AG20443 (cell line): ENCODE data around the gene RETREG1.
A peak's percentile ranks its signal among the peaks of the same experiment; 100 is the strongest.
"Not testable (repeated sequence)": the region's sequence is repeated elsewhere in the genome, so short reads cannot be mapped to it uniquely, and the experiment has no call there.

Experiments
- DNase-seq: peaks from one replicate; pipeline ENCODE4 v3.0.0; 2012; ENCODE audit warnings: low spot score, mixed read lengths

The RETREG1 gene

GRCh38 chr5:16484081-16484480 is 132.7 kb downstream of the RETREG1 start:
- no peak for DNase-seq

GRCh38 chr5:16483361-16483760 is 133.4 kb downstream of the RETREG1 start:
- DNase-seq, result no peak

GRCh38 chr5:16482891-16483290 is 133.9 kb downstream of the RETREG1 start:
- no peak for DNase-seq

- DNase-seq, result no peak
Measured at GRCh38 chr5:16480821-16481538, 135.8 kb downstream of the RETREG1 start.

- no peak for DNase-seq
Measured at GRCh38 chr5:16480144-16480543, 136.7 kb downstream of the RETREG1 start.

GRCh38 chr5:16477541-16477940 is 139.3 kb downstream of the RETREG1 start:
- no peak for DNase-seq

GRCh38 chr5:16476417-16476816 is 140.4 kb downstream of the RETREG1 start:
- not testable (repeated sequence) for DNase-seq

GRCh38 chr5:16471387-16471786 is 145.4 kb downstream of the RETREG1 start:
- DNase-seq, result no peak

GRCh38 chr5:16467363-16468219 is 149.2 kb downstream of the RETREG1 start:
- peak; percentile 50 for DNase-seq

GRCh38 chr5:16465544-16466432 is 151.0 kb downstream of the RETREG1 start, which contains the start of gene ZNF622:
Gene ZNF622 (minus strand): TSS chr5:16465800. CDS start chr5:16465665, 135 bp downstream.
- peak; percentile 88 for DNase-seq

- DNase-seq, result peak; percentile 20
Measured at GRCh38 chr5:16464664-16465543, 151.9 kb downstream of the RETREG1 start.

- no peak for DNase-seq
Measured at GRCh38 chr5:16464231-16464630, 152.6 kb downstream of the RETREG1 start.

- DNase-seq, result peak; percentile 69
Measured at GRCh38 chr5:16461782-16462181, 155.0 kb downstream of the RETREG1 start.

- no peak for DNase-seq
Measured at GRCh38 chr5:16461026-16461425, 155.8 kb downstream of the RETREG1 start.

GRCh38 chr5:16459451-16459850 is 157.3 kb downstream of the RETREG1 start:
- DNase-seq, result no peak

- no peak for DNase-seq
Measured at GRCh38 chr5:16457853-16458252, 158.9 kb downstream of the RETREG1 start.

- no peak for DNase-seq
Measured at GRCh38 chr5:16457451-16457850, 159.3 kb downstream of the RETREG1 start.

GRCh38 chr5:16456103-16456832 is 160.5 kb downstream of the RETREG1 start:
- peak; percentile 60 for DNase-seq

- DNase-seq, result no peak
Measured at GRCh38 chr5:16455668-16456067, 161.1 kb downstream of the RETREG1 start.

- no peak for DNase-seq
Measured at GRCh38 chr5:16454686-16455085, 162.1 kb downstream of the RETREG1 start.
